OCI-LY3 (cell line): ENCODE data around the gene H1-8.

ENCODE experiments used
- CTCF ChIP-seq: fragments of 200-600, 300-600 bp; sonication (generic); IDR thresholded peaks from 2 replicates; pipeline ENCODE4 v1.5.1; 2014; ENCODE audit warnings: antibody characterized with exemption, low read length, low read depth
- EZH2phosphoT487 ChIP-seq: fragments of 200-600 bp; shearing (Covaris generic); IDR thresholded peaks from 2 replicates; pipeline ENCODE4 v1.6.1; 2018; ENCODE audit warnings: antibody characterized with exemption, mixed run types, low read depth

GRCh38 chr3:129519449-129519848 is 23.5 kb upstream of the H1-8 start:
- no peak for TF ChIP-seq CTCF
- no peak for TF ChIP-seq EZH2phosphoT487
